A673 (cell line): ENCODE results near the gene MTM1. TPM values are rescaled to one million over a fixed set of nuclear protein-coding genes. Genes with fewer than 3 reads are reported as not detected.

Experiments
- BruUV-seq: library from RNA; stranded (reverse); fragments of 400-500 nt; replicated peaks from 2 replicates; lab custom pipeline; 2021; lab: Mats Ljungman, UMichigan
- CTCF ChIA-PET: fragments of 300-600 bp; sonication (Branson Sonifier 250); formaldehyde crosslinking; loops from one replicate; lab custom pipeline; 2022; ENCODE audit warnings: antibody characterized with exemption; lab: Charles Lee
- POLR2A ChIA-PET: fragments of 300-600 bp; sonication (Branson Sonifier 250); formaldehyde crosslinking; loops from one replicate; lab custom pipeline; 2022; ENCODE audit warnings: antibody characterized with exemption; ENCODE audit not compliant: low non-redundant PET; lab: Charles Lee
- DNase-seq: peaks from one replicate; pipeline ENCODE4 v3.0.0-alpha.2; 2015; ENCODE audit warnings: low spot score
- H3K27ac ChIP-seq: fragments of 200-600 bp; sonication (generic); 2 replicates; pipeline ENCODE4 v1.5.1; 2016; ENCODE audit warnings: mixed run types, low read depth, mild to moderate bottlenecking, mixed read lengths, antibody characterized with exemption, low read length; ENCODE audit not compliant: poor library complexity, severe bottlenecking
- H3K27me3 ChIP-seq: fragments of 200-600 bp; sonication (generic); replicated peaks from 2 replicates; pipeline ENCODE4 v1.6.1; 2017; ENCODE audit warnings: mixed run types, low read depth, mild to moderate bottlenecking, mixed read lengths, antibody characterized with exemption, low read length; ENCODE audit not compliant: insufficient read depth, poor library complexity
- H3K36me3 ChIP-seq: fragments of 200-600 bp; sonication (generic); 2 replicates; pipeline ENCODE4 v1.6.1; 2016; ENCODE audit warnings: mixed run types, mild to moderate bottlenecking, mixed read lengths, antibody characterized with exemption, low read length; ENCODE audit not compliant: insufficient read depth, poor library complexity, severe bottlenecking
- H3K4me1 ChIP-seq: fragments of 200-600 bp; sonication (generic); 2 replicates; pipeline ENCODE4 v1.6.1; 2017; ENCODE audit warnings: mixed run types, mild to moderate bottlenecking, mixed read lengths, antibody characterized with exemption, low read length; ENCODE audit not compliant: insufficient read depth, poor library complexity, severe bottlenecking
- H3K4me3 ChIP-seq: fragments of 200-600 bp; sonication (generic); 2 replicates; pipeline ENCODE4 v1.5.1; 2016; ENCODE audit warnings: low read depth, mixed run types, mild to moderate bottlenecking, mixed read lengths, low read length; ENCODE audit not compliant: poor library complexity, severe bottlenecking
- H3K9me3 ChIP-seq: fragments of 200-600 bp; sonication (generic); 2 replicates; pipeline ENCODE4 v1.6.1; 2016; ENCODE audit warnings: mixed run types, low read depth, mild to moderate bottlenecking, mixed read lengths, antibody characterized with exemption, low read length; ENCODE audit not compliant: poor library complexity, severe bottlenecking
- EZH2 ChIP-seq: fragments of 200-600 bp; sonication (generic); IDR thresholded peaks from 2 replicates; pipeline ENCODE4 v1.6.1; 2017; ENCODE audit warnings: borderline replicate concordance, low read depth, mild to moderate bottlenecking, mixed read lengths, antibody characterized with exemption, low read length; ENCODE audit not compliant: poor library complexity, severe bottlenecking
- intact Hi-C: fragments of 100-400 bp; cut with micrococcal nuclease; formaldehyde crosslinking; loops from one replicate; pipeline ENCODE4 v1.10.0; 2022; ENCODE audit not compliant: unreplicated experiment
- total RNA-seq: library from RNA; stranded (reverse); gene quantifications from 2 replicates; pipeline ENCODE4 v1.2.3, GENCODE V29; 2021
- TF ChIP-seq, protein P1 (sequence below): fragments of 300-800, 200-600 bp; sonication (generic); conservative IDR thresholded peaks from 2 replicates; pipeline ENCODE4 v1.5.1; 2017; ENCODE audit warnings: low read depth, mild to moderate bottlenecking, antibody characterized with exemption, low read length, moderate library complexity, mixed read lengths

Gene MTM1
- total RNA-seq, 1 experiment from 2014 or later = 7.1 TPM

DNA sequence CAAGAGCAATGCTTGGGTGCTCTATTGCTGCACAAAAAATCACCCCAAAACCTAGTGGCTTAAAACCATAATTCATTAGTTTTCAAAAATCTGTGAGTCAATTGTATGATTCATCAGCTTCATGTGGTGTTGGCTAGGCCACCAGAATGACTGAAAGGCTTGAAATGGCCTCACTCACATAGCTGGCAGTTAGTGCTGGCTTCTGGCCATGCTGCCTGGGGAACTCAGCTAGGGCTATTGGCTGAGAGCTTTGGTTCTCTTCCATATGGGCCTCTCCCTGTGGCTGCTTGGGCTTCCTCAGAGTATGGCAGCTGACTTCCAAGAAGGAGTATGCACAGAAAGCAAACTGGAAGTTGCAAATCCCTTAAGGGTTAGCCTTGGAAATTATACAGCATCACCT, 121.7 kb downstream of the MTM1 start:
- no peak for TF ChIP-seq EZH2
- TF ChIP-seq, protein P1, sequence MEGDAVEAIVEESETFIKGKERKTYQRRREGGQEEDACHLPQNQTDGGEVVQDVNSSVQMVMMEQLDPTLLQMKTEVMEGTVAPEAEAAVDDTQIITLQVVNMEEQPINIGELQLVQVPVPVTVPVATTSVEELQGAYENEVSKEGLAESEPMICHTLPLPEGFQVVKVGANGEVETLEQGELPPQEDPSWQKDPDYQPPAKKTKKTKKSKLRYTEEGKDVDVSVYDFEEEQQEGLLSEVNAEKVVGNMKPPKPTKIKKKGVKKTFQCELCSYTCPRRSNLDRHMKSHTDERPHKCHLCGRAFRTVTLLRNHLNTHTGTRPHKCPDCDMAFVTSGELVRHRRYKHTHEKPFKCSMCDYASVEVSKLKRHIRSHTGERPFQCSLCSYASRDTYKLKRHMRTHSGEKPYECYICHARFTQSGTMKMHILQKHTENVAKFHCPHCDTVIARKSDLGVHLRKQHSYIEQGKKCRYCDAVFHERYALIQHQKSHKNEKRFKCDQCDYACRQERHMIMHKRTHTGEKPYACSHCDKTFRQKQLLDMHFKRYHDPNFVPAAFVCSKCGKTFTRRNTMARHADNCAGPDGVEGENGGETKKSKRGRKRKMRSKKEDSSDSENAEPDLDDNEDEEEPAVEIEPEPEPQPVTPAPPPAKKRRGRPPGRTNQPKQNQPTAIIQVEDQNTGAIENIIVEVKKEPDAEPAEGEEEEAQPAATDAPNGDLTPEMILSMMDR = no peak
- intact Hi-C loops = no loop called here
- Histone ChIP-seq H3K27ac (no peak overlapping the region), H3K27me3 (no peaks in the 10 kb centered on the region), H3K4me3 (no peak overlapping the region), H3K36me3 (no peaks in the 10 kb centered on the region), H3K9me3 (no peaks in the 10 kb centered on the region), H3K4me1 (no peaks in the 10 kb centered on the region)
- CTCF ChIA-PET = no interaction called here
- no TSS peak for BruUV-seq
- DNase-seq = peak; percentile 45
- POLR2A ChIA-PET = no interaction called here

DNA sequence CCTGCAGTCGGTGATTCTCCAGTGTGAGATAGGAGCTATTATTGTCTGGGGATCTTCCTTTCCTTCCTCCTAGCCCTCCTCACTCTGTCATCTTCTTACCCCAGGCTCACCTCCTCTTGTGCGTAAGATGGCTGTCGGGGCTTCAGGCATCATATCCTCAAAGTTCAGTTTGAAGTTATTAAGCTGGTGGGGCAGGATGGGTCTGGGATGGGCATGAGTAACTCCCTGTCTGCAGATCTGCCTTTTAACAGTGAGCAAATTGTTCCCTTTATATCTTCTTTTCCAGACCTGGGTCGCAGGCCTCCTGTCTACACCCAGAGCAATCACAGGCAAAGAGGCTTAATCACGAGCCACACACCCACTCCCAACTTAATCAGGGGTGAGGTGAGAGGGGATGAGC, 123.9 kb downstream of the MTM1 start:
- TF ChIP-seq, protein P1 = no peak
- TF ChIP-seq EZH2 = no peak
- Histone ChIP-seq H3K36me3 (no peaks in the 10 kb centered on the region), H3K27me3 (no peaks in the 10 kb centered on the region), H3K4me1 (no peaks in the 10 kb centered on the region), H3K27ac (no peak overlapping the region), H3K4me3 (peak overlapping the region; percentile 55), H3K9me3 (no peaks in the 10 kb centered on the region)
- no peak for DNase-seq
- POLR2A ChIA-PET = no interaction called here
- CTCF ChIA-PET = no interaction called here
- intact Hi-C loops = no loop called here
- no TSS peak for BruUV-seq

DNA sequence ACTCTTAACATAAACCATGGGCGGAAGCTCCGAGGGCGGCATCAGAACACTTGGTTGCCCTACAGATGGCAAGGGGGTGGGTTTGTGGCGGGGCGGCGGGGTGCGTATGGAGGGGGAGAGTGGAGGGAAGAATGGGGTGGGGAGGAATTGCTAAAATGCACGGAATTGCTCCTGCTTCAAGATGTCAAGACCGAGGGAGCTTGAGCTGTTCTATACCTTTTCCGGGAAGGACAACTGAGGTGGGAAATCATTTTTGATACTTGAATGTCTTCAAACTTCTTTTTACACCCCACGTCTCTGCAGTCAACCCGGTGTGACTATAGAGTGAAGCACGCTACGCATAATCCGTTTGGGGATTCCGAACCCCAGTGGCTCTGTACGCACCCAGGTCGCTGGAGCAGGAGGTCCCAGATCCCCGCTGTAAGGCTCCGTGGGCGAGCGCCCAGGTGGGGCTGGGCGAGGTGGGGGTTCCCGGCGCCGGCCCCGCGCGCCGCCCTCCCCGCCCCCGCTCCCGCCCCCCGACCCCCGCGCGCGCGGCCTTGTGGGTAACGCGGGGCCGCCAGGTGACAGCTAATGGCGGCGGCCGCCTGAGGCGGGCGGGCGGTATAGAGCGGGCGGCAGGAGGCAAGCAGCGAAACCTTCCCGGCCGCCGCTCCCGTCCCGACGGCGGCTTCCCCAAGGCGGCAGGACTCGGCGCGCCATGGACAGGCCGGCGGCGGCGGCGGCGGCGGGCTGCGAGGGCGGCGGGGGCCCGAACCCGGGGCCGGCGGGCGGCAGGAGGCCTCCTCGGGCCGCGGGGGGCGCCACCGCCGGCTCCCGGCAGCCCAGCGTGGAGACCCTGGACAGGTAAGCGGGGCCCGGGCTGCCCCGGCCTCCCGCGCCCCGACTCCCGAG, 124.7 kb downstream of the MTM1 start, which contains the start of gene MTMR1:
MTMR1 (plus strand) TSS at position 566 of the 894 bp plus-strand sequence; CDS start at position 701, 135 bp downstream.
- no peaks in the 10 kb centered on the region for H3K27me3 ChIP-seq
- no peaks in the 10 kb centered on the region for H3K9me3 ChIP-seq
- ChIA-PET POLR2A (no interaction called here), CTCF (interaction anchor here (0.5 to 0.7 kb wide), 2 partner anchors 247 to 743 kb away, joined by 3 read pairs; no protein-coding TSS in a partner anchor)
- BruUV-seq = no TSS peak
- no peaks in the 10 kb centered on the region for H3K36me3 ChIP-seq
- H3K27ac ChIP-seq = no peak within 1 kb of the TSS
- peak; percentile 35 for DNase-seq
- TF ChIP-seq, protein P1 = no peak
- no peak for TF ChIP-seq EZH2
- no peaks in the 10 kb centered on the region for H3K4me1 ChIP-seq
- intact Hi-C loops = no loop called here
- peak within 1 kb of the TSS; percentile 55 for H3K4me3 ChIP-seq
